Central memory CD4-positive, alpha-beta T cell (primary cell): ENCODE measurements around the gene G6PC3.
"Not testable (repeated sequence)": the region's sequence is repeated elsewhere in the genome, so short reads cannot be mapped to it uniquely, and the experiment has no call there.

Experiments used
- DNase-seq: peaks from one replicate; pipeline ENCODE4 v3.0.0; 2022

G6PC3 gene

DNA sequence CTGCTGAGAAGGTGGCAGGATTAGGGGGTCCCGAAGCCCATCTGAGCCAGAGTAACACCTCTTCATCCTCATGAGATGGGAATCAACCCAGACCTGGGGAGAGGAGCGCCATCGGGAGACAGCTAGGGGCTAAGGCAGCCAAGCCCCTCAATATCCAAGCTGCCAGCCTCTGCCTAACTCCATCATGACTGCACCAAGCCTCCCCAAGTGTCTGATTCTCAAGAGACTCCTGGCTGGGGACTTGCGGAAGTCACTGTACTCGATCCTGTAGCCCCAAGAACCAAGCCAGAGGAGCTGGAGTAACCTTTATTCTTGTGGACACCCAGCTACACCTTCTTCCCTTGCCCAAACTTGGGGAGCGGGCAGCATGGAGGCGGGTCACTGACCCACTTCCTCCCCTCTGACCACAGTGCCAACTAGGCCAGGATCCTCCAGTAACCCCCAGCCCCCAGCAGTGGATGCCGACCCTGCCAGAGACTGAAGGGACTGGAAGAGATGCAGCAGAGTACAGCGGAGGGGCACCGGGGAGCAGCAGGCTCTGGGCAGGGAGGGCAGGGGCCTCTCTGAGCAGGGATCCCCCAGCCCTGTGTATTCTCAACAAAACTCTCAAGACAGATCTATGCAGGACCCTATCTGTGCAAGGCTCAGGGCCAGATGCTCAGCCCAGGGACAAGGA lies 39.6 kb downstream of the G6PC3 start:
- DNase-seq = no peak

- peak; percentile 13 for DNase-seq
These were observed 40.5 kb downstream of the G6PC3 start for GRCh38 chr17:44110823-44111633.

- DNase-seq = no peak
These were observed 41.2 kb downstream of the G6PC3 start for GRCh38 chr17:44111777-44112176.

GRCh38 chr17:44112284-44113280 lies 42.0 kb downstream of the G6PC3 start:
- no peak for DNase-seq

DNA sequence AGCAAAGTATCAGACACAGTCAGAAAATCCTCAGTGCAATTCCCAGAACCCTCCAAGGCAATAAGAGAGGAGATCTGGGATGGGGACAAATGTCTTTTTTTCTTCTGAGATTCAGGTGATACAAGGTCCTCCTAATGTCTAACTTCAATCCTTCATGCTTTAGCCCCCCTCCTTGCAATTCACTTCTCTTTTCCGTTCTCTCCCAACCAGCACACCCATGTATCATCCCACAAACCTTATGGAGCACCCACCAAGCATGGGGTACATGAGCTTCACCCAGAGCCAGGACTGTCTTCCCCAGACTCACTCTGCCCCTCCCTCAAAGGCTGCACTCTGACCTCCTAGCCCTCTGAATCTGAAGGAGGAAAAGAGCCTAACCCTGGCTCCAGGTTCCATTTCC lies 42.8 kb downstream of the G6PC3 start:
- no peak for DNase-seq

DNA sequence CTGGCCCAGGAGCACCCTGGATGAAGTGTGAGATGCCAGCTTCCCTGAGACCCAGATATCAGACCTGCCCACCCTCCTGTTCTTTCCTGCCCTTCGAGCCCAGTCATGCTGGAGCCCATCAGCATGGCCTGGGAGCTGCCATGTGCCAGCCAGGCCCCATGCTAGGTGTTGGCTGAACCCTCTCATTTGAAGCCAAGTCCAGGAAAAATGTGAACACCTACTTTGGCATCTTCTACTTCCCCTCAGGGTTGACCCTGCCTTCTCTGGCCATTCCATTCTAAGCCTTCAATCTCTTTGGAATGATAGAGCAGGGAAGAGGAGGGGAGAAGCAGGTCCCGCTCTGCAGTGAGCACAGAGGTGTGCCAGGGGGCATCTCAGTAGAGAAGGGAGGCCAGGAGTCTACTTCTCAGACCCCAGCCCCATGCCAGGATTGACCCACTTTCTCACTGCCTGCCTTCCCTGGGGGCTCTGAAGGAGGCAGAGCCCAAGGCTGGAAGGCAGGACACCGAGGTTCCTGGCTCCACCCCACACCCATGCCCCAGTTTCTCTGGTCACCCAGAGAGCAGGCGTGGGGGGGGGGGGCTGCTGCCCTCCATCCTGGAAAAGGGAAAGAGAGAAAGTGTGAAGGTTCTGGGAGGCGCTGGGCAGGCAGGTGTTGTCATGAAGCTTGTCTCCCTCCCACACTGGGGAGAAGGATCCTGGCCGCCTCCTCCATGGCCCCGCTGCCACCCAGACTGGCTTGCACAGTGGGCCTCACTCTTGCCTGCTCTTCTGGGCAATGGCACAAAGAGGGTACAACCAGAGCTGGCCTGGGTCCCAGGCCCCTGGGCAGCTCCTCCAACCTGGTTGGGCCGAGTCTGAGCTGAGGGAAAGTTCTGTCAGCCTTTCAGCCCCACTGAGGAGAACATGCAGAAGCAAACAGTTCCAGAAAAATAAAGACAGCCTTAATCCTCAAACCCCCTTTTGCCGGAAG lies 43.6 kb downstream of the G6PC3 start:
- no peak for DNase-seq

DNA sequence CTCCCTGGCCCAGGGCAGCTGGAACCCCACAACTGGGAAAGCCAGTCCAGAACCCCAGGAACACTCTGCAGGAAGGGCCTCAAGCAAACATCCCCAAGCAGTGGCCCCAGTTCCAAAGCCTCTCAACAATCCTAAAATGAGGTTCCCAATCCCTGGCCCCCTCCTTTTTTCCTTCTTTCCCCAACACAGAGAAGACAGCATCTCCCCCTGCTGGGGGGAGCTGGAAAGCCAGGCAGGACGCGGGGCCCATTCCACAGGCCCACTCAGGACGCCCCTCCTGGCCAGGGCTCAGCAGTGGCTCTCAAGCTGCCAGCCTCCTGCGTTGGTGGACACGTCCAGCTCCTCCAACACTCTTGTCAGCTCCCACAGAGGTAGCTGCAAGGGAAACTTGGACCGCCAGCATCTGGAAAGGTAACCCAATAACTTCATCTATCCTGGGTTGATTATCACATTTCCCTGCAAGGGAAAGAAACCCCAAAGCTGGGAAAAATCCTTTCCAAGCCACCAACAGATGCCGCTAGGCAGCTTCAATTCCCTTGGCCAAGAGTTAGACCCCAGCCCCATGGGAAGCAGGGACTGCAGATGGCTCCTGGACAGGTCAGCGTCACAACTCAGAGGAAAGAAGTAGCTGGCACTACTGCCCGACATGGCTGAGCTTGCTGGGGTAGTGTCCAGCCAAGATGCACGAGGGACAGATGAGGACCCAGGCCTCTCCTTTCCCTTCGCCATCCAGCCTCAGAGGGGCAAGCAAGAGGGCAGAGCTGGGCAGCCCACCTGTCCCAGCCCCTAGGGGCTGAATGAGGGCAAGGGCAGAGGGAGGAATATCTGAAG lies 45.3 kb downstream of the G6PC3 start:
- DNase-seq = no peak

GRCh38 chr17:44117351-44117750 lies 46.8 kb downstream of the G6PC3 start:
- DNase-seq = no peak

DNA sequence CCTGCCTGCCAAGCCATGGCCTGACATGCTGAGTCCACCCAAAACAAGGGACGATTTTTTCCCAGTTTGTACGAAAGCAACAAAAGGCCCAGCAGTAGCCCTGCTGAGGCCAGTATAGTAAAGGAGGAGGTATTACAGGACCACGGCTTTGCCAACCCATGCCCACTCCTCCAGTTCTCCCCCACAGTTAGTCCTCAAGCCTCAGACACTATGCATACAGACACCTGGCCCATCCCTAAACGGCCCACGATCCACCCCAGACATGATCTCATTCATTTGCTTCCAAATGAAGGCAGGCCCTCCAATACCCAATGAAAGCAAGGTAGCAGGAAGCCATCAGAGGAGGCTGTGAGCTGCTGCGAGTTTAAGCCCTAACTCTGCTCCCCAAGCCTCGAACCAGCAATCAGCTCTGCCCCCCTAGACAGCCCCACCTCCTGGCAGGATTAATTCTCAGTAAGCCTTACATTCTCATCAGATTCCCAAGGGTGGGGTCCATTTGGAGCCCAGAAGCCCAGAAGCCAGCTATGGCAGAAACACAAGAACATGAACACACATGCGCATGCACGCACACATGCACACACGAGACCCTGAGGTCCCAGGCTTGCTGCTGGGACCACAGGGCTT lies 48.0 kb downstream of the G6PC3 start:
- no peak for DNase-seq

- no peak for DNase-seq
These were observed 48.5 kb downstream of the G6PC3 start for GRCh38 chr17:44119062-44119461.

- no peak for DNase-seq
These were observed 49.3 kb downstream of the G6PC3 start for GRCh38 chr17:44119798-44120197.

DNA sequence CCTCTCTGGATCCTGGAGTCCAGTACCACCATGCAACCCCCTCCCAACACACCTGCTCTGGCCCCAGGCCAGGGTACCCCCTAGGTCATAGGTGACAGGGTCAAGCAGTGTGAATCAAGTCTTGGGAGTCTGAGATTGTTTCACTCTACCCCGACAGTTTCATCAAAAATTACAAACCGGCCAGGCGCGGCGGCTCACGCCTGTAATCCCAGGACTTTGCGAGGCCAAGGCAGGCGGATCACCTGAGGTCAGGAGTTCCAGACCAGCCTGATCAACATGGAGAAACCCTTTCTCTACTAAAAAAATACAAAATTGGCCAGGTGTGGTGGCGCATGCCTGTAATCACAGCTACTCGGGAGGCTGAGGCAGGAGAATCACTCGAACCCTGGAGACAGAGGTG lies 49.7 kb downstream of the G6PC3 start:
- not testable (repeated sequence) for DNase-seq

DNA sequence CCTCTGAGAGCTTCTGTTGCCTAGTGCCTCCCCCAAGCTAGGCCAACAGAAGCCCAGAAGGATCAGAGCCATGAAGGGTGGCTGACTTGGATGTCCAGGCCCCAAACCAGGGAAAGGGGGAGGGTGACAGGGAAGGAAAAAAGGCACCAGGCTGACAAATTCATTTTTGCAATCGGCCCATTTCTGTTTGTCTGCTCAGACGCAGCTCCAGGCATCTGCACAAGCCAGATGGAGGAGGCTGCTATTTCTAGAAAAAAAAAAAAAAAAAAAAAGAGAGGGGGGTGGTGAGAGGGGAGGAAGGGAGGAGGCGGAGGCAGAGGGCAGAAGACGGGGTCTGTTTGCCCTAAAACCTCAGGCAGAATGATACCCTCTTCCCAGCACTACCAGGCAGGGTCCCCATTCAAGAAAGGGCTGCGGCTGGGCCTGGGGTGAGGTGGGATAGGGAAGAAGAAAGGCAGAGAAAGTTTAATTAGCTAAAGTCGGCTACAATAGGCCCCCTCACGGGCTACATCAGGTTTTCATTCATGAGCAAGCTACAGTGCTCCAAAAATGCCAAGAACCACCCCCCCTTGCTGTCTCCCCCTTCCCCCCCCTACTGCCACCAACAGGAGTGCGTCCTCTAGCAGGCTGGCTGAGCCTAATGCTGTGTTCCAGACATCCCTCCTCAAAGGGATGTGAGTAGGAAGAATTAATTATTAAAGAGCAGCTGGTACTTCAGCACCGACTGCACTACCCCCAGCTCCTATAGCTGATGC lies 50.5 kb downstream of the G6PC3 start:
- DNase-seq = no peak

GRCh38 chr17:44121997-44122815 lies 51.7 kb downstream of the G6PC3 start:
- no peak for DNase-seq

DNA sequence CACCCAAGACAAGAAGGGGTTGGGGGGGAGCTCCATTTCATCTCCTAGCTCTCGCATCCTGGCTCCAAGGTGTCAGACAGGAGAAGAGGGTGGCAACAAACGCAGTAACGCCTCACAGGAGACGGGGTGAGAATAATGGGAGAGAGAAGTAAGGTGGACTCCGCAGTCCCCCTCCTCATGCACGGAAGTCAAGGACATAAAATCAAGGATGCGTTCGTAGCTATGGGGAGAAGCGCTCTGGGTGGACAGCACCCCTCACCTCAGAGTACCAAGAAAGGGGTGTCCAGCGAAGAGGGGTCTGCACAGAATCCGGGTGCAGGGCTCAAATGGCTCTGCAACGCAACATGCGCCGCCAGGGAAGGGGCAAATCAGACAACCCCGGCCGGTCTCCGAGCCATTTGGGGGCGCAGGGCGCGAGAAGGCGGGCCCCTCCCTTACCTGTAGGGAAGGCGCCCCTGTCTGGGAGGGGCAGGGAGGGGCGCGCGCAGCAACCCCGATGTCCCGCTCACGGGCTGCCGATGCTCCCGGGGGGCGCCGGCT lies 52.4 kb downstream of the G6PC3 start:
- DNase-seq = no peak

GRCh38 chr17:44123356-44124117 lies 53.0 kb downstream of the G6PC3 start, which contains the start of gene HDAC5:
Gene HDAC5 (minus strand): TSS chr17:44123641. CDS start chr17:44117515, 6,126 bp downstream.
- peak; percentile 91 for DNase-seq

- no peak for DNase-seq
These were observed 53.5 kb downstream of the G6PC3 start for GRCh38 chr17:44124118-44124438.
